Activated T-cell treated with anti-CD3 and anti-CD28 coated beads, Interleukin-2, amount 50 U/mL, for 48 hours (primary cell): ENCODE results near the gene ZBTB12.

ENCODE experiments used
- DNase-seq, 2 experiments: peaks; one replicate each; pipeline ENCODE4 v3.0.0-alpha.2; 2020

Gene ZBTB12

GRCh38 chr6:31896856-31897611 lies 4.9 kb downstream of the ZBTB12 start:
- peak in 1 of 2 experiments; percentile 33 for DNase-seq

- DNase-seq = no peak
Observed at GRCh38 chr6:31896493-31896855, 5.4 kb downstream of the ZBTB12 start.

- DNase-seq = no peak
Observed at GRCh38 chr6:31892821-31893220, 9.1 kb downstream of the ZBTB12 start.

- DNase-seq = no peak
Observed at GRCh38 chr6:31889331-31889972, 12.4 kb downstream of the ZBTB12 start.

- peak; percentile 75 to 77 for DNase-seq
Observed at GRCh38 chr6:31888276-31889258, 13.3 kb downstream of the ZBTB12 start.

- DNase-seq = no peak
Observed at GRCh38 chr6:31887173-31888007, 14.5 kb downstream of the ZBTB12 start.

GRCh38 chr6:31886541-31886991 lies 15.3 kb downstream of the ZBTB12 start:
- DNase-seq = no peak

- no peak for DNase-seq
Observed at GRCh38 chr6:31884528-31885035, 17.3 kb downstream of the ZBTB12 start.

GRCh38 chr6:31883676-31884075 lies 18.2 kb downstream of the ZBTB12 start:
- no peak for DNase-seq

GRCh38 chr6:31882344-31882743 lies 19.5 kb downstream of the ZBTB12 start:
- no peak for DNase-seq

GRCh38 chr6:31881136-31881859 lies 20.6 kb downstream of the ZBTB12 start:
- no peak for DNase-seq

- no peak for DNase-seq
Observed at GRCh38 chr6:31880616-31881015, 21.3 kb downstream of the ZBTB12 start.

- no peak for DNase-seq
Observed at GRCh38 chr6:31879901-31880300, 22.0 kb downstream of the ZBTB12 start.

GRCh38 chr6:31879143-31879542 lies 22.7 kb downstream of the ZBTB12 start:
- no peak for DNase-seq

GRCh38 chr6:31878726-31879125 lies 23.2 kb downstream of the ZBTB12 start, which contains the start of gene SLC44A4:
SLC44A4 (minus strand) TSS chr6:31878997; CDS start chr6:31878980, 17 bp downstream.
- DNase-seq = no peak

GRCh38 chr6:31878222-31878621 lies 23.7 kb downstream of the ZBTB12 start:
- no peak for DNase-seq

- DNase-seq = no peak
Observed at GRCh38 chr6:31877651-31878161, 24.2 kb downstream of the ZBTB12 start.

- no peak for DNase-seq
Observed at GRCh38 chr6:31877125-31877650, 24.7 kb downstream of the ZBTB12 start.

- no peak for DNase-seq
Observed at GRCh38 chr6:31876357-31876756, 25.5 kb downstream of the ZBTB12 start.

GRCh38 chr6:31875877-31876276 lies 26.0 kb downstream of the ZBTB12 start:
- DNase-seq = no peak
